SU-DHL-6 (cell line): ENCODE measurements around the gene TOR4A.

Experiments
- CTCF ChIP-seq: fragments of 200-600 bp; sonication (generic); IDR thresholded peaks from one replicate; pipeline ENCODE4 v1.5.1; 2017; ENCODE audit warnings: antibody characterized with exemption, mild to moderate bottlenecking, low read length, moderate library complexity; ENCODE audit not compliant: insufficient read depth, poor library complexity, severe bottlenecking
- EZH2phosphoT487 ChIP-seq: fragments of 200-600 bp; sonication (generic), shearing (Covaris generic); conservative IDR thresholded peaks from 2 replicates; pipeline ENCODE4 v1.6.1; 2018; ENCODE audit warnings: mild to moderate bottlenecking, antibody characterized with exemption, low read length, moderate library complexity, mixed read lengths

- TF ChIP-seq CTCF (no peak), EZH2phosphoT487 (no peak)
These were observed 825 bp upstream of the TOR4A start for GRCh38 chr9:137276473-137277328.
